ENCODE measurements around the gene SNTG2.

DNA sequence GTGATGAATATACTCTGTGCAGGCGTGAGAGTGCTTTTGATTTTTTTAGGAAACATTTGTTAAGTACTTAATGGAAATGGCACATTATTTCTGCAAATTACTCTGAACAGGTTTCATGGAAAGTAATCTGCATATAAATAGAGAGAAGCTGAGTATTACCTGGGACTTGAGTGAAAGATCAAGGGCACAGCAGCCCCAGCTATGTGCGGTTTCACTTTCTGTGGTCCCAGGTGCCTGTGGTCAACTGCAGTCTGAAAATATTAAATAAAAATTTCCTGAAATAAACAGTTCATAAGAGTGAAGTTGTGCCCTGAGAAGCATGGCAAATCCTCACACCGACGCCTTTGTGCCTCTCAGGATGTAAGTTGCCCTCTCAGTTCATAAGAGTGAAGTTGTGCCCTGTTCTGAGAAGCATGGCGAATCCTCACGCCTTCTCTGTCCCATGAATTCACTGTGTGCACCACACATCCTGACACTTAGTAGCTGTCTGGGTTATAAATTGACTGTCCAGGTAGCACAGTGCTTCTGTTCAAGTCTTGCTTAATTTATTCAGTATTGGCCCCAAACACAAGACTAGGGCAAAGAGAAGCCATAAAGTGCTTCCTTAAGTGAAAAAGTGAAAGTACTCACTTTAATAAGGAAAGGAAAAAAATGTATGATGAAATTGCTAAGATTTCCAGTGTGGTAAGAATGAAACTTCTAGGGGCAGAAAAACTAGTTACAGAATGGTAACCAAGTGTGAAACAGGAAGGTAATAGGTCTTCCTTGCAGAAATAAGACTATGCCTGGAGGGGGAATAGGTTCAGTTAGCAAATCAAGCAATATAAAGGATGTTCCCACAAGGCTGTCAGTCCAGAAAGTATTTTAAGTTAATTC lies 4.3 kb upstream of the SNTG2 start:
- TF ChIP-seq, protein P1, sequence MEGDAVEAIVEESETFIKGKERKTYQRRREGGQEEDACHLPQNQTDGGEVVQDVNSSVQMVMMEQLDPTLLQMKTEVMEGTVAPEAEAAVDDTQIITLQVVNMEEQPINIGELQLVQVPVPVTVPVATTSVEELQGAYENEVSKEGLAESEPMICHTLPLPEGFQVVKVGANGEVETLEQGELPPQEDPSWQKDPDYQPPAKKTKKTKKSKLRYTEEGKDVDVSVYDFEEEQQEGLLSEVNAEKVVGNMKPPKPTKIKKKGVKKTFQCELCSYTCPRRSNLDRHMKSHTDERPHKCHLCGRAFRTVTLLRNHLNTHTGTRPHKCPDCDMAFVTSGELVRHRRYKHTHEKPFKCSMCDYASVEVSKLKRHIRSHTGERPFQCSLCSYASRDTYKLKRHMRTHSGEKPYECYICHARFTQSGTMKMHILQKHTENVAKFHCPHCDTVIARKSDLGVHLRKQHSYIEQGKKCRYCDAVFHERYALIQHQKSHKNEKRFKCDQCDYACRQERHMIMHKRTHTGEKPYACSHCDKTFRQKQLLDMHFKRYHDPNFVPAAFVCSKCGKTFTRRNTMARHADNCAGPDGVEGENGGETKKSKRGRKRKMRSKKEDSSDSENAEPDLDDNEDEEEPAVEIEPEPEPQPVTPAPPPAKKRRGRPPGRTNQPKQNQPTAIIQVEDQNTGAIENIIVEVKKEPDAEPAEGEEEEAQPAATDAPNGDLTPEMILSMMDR (IDR thresholded peaks at IDR 0.05 in 8 of 11, conservative IDR thresholded peaks at IDR 0.05 in 3 of 11), result no peak
- TF ChIP-seq POLR2AphosphoS5 (IDR thresholded peaks at IDR 0.05) (no peak), POLR2A (IDR thresholded peaks at IDR 0.05) (no peak)

Measured in spleen (tissue), 7 donors.